OCI-LY3 (cell line): ENCODE measurements around the gene MACO1.

Source experiments
- H2AFZ ChIP-seq: fragments of 200-600, 300-600 bp; shearing (Covaris generic); 2 replicates; pipeline ENCODE4 v1.6.0; 2014; ENCODE audit warnings: antibody characterized with exemption, low read depth, low read length
- H3K27ac ChIP-seq: fragments of 200-600, 300-600 bp; sonication (generic); 2 replicates; pipeline ENCODE4 v1.5.1; 2014; ENCODE audit warnings: mild to moderate bottlenecking, low read length, moderate library complexity, mixed read lengths
- H3K27me3 ChIP-seq: fragments of 200-600, 300-600 bp; sonication (generic); 2 replicates; pipeline ENCODE4 v1.6.1; 2014; ENCODE audit warnings: low read depth, low read length, mixed read lengths
- H3K36me3 ChIP-seq: fragments of 200-600, 300-600 bp; sonication (generic); replicated peaks from 2 replicates; pipeline ENCODE3; 2014; ENCODE audit warnings: low read depth, low read length, mixed read lengths
- H3K4me1 ChIP-seq: fragments of 300-600, 200-600 bp; sonication (generic); 2 replicates; pipeline ENCODE4 v1.6.1; 2014; ENCODE audit warnings: low read length, mixed read lengths
- H3K4me2 ChIP-seq: fragments of 200-600, 300-600 bp; sonication (generic); 2 replicates; pipeline ENCODE4 v1.6.1; 2014; ENCODE audit warnings: low read length, mixed read lengths
- H3K4me3 ChIP-seq: fragments of 300-600, 200-600 bp; sonication (generic); 2 replicates; pipeline ENCODE4 v1.5.1; 2014; ENCODE audit warnings: antibody characterized with exemption, mild to moderate bottlenecking, low read length, moderate library complexity
- H3K79me2 ChIP-seq: fragments of 300-600, 200-600 bp; shearing (Covaris generic); 2 replicates; pipeline ENCODE4 v1.6.1; 2014; ENCODE audit warnings: mild to moderate bottlenecking, low read length, mixed read lengths
- H3K9ac ChIP-seq: fragments of 300-600, 200-600 bp; shearing (Covaris generic); 2 replicates; pipeline ENCODE4 v1.6.0; 2014; ENCODE audit warnings: mild to moderate bottlenecking, low read length, moderate library complexity
- H3K9me3 ChIP-seq: fragments of 200-600, 300-600 bp; shearing (Covaris generic); 2 replicates; pipeline ENCODE4 v1.6.1; 2014; ENCODE audit warnings: low read length, mixed read lengths; ENCODE audit not compliant: insufficient read depth
- H4K20me1 ChIP-seq: fragments of 200-600, 300-600 bp; sonication (generic); 2 replicates; pipeline ENCODE4 v1.6.1; 2016; ENCODE audit warnings: low read length, mixed read lengths; ENCODE audit not compliant: insufficient read depth
- EZH2phosphoT487 ChIP-seq: fragments of 200-600 bp; shearing (Covaris generic); IDR thresholded peaks from 2 replicates; pipeline ENCODE4 v1.6.1; 2018; ENCODE audit warnings: antibody characterized with exemption, mixed run types, low read depth
- TF ChIP-seq, protein P1 (sequence below): fragments of 200-600, 300-600 bp; sonication (generic); IDR thresholded peaks from 2 replicates; pipeline ENCODE4 v1.5.1; 2014; ENCODE audit warnings: antibody characterized with exemption, low read length, low read depth

Gene MACO1

DNA sequence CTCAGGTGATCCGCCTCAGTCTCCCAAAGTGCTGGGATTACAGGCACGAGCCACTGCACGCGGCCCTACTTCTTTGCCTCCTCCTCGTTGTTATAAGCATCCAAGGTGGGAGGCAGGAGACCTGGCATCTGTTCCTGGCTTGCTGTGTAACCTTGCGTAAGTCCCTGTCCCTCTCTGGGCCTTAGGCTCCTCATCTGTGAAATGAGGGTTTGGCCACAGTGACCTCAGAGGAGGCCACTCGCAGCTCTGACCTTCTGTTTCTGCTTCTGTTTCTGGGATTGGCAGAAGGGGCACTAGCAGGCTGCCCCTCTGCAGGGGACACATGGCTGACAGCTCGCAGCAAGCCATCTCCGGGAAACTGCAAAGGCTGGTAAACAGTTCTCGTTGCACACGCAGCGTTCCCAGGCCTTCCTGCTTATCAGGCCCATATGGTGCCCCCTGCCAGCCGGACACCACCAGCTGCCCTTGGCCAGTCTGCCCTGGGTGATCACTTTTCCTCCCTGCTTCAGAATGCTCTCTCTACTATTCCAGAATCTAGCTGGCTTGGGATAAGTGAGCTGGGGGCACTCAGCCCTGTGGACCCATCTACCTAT is 110.1 kb downstream of the MACO1 start:
- Histone ChIP-seq H3K27me3 (peaks cover 8% of the 10 kb centered on the region), H3K9me3 (no peaks in the 10 kb centered on the region), H3K9ac (no peak overlapping the region), H3K36me3 (no peaks in the 10 kb centered on the region), H3K4me2 (no peak overlapping the region), H3K79me2 (no peaks in the 10 kb centered on the region), H3K4me1 (peaks cover 6% of the 10 kb centered on the region; the same call in 1 of the 2 replicates), H4K20me1 (no peaks in the 10 kb centered on the region), H3K27ac (no peak overlapping the region), H3K4me3 (no peak overlapping the region), H2AFZ (no peak overlapping the region)
- TF ChIP-seq EZH2phosphoT487 = no peak
- TF ChIP-seq, protein P1, sequence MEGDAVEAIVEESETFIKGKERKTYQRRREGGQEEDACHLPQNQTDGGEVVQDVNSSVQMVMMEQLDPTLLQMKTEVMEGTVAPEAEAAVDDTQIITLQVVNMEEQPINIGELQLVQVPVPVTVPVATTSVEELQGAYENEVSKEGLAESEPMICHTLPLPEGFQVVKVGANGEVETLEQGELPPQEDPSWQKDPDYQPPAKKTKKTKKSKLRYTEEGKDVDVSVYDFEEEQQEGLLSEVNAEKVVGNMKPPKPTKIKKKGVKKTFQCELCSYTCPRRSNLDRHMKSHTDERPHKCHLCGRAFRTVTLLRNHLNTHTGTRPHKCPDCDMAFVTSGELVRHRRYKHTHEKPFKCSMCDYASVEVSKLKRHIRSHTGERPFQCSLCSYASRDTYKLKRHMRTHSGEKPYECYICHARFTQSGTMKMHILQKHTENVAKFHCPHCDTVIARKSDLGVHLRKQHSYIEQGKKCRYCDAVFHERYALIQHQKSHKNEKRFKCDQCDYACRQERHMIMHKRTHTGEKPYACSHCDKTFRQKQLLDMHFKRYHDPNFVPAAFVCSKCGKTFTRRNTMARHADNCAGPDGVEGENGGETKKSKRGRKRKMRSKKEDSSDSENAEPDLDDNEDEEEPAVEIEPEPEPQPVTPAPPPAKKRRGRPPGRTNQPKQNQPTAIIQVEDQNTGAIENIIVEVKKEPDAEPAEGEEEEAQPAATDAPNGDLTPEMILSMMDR = no peak

DNA sequence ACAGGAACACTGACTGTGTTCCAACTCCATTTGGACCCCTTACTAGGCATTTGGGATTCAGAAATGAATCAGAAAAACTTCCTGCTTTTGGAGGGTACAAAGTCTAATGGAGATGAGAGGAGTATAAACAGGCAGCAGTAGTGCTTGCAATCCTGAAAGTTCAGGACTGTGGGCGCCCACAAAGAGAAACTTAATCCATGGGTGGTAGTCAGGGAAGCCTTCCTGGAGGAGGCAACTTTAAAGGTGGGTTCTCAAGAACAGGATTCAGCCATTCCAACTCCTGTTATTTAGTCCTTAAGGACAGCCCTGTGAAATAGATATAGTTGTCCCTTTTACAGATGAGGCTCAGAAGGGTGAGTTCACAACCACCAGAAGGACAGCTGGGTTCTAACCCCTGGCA is 110.7 kb downstream of the MACO1 start:
- Histone ChIP-seq H3K4me3 (no peak overlapping the region), H2AFZ (no peak overlapping the region), H3K9me3 (no peaks in the 10 kb centered on the region), H3K27me3 (peaks cover 8% of the 10 kb centered on the region), H3K79me2 (no peaks in the 10 kb centered on the region), H3K9ac (no peak overlapping the region), H3K4me1 (peaks cover 6% of the 10 kb centered on the region; the same call in 1 of the 2 replicates), H3K4me2 (no peak overlapping the region), H4K20me1 (no peaks in the 10 kb centered on the region), H3K36me3 (no peaks in the 10 kb centered on the region), H3K27ac (no peak overlapping the region)
- TF ChIP-seq, protein P1 = no peak
- no peak for TF ChIP-seq EZH2phosphoT487

DNA sequence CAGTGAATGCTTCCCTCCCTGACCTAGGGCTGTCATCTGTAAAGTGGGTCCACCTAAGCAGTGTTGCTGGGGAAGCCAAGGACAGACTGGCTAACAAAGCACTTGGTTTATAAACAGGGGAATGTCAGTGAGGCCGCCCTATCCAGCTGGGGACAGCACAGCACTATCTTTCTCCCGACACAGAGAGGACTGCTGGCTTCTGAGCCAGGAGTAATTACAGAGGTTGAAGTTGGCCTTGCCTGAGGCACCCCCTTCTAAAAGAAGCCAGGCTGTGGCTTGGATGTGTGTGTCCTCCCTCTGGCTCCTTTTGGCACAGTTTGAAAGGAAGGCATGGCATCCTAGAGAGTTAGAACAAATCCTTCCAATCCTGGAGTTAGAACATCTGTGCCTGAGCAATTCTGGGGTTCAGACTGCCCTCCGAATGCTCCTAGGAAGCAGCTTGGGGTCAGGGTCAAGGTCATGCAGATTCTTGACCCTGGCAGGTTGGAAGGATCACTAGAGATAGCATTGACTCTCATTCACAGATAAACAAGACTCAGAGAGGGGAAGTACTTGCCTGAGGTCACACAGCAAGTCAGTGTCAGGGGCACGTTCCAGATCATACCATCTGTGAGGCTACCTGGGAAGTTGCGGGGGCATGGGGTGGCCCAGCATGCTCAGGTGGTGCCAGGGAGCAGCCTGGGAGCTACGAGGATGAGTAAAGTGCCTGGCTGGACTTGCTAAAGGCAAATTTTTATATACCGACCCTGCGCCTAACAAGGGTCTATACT is 111.4 kb downstream of the MACO1 start:
- TF ChIP-seq EZH2phosphoT487 = no peak
- TF ChIP-seq, protein P1 = no peak
- H3K36me3 ChIP-seq = no peaks in the 10 kb centered on the region
- peaks cover 8% of the 10 kb centered on the region for H3K27me3 ChIP-seq
- H4K20me1 ChIP-seq = no peaks in the 10 kb centered on the region
- H2AFZ ChIP-seq = no peak overlapping the region
- H3K79me2 ChIP-seq = no peaks in the 10 kb centered on the region
- no peak overlapping the region for H3K4me2 ChIP-seq
- no peak overlapping the region for H3K9ac ChIP-seq
- no peaks in the 10 kb centered on the region for H3K9me3 ChIP-seq
- no peak overlapping the region for H3K27ac ChIP-seq
- H3K4me3 ChIP-seq = no peak overlapping the region
- peaks cover 6% of the 10 kb centered on the region; the same call in 1 of the 2 replicates for H3K4me1 ChIP-seq

DNA sequence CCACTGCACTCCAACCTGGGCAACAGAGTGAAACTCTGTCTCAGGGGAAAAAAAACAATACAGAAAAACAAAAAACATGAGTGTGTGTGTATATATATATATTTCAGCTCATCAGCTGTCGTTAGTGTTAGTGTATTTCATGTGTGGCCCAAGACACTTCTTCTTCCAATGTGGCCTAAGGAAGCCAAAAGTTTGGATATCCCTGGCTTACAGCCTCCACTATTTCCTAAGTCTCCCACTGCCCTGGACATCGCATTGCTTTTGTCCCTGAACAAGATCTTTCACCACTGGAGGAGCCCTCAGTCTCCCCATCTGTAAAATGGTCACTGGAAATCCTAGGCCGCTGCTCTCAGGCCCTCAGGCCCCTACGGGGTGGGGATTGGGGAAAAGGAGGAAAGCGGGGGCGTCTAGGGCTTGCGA is 112.3 kb downstream of the MACO1 start:
- no peaks in the 10 kb centered on the region for H3K9me3 ChIP-seq
- H3K9ac ChIP-seq = peak overlapping the region; percentile 49; the same call in 1 of the 2 replicates
- peak overlapping the region; percentile 83 for H3K4me3 ChIP-seq
- TF ChIP-seq, protein P1 = no peak
- no peak for TF ChIP-seq EZH2phosphoT487
- no peaks in the 10 kb centered on the region for H4K20me1 ChIP-seq
- H3K27ac ChIP-seq = no peak overlapping the region
- no peaks in the 10 kb centered on the region for H3K36me3 ChIP-seq
- H3K4me2 ChIP-seq = peak overlapping the region; percentile 78
- H3K79me2 ChIP-seq = no peaks in the 10 kb centered on the region
- H2AFZ ChIP-seq = peak overlapping the region; percentile 97
- peaks cover 6% of the 10 kb centered on the region; the same call in 1 of the 2 replicates for H3K4me1 ChIP-seq
- peaks cover 8% of the 10 kb centered on the region for H3K27me3 ChIP-seq
